Astrocyte (in vitro differentiated cells and primary cell): ENCODE measurements around the gene PERM1.

ENCODE experiments used
- EZH2 ChIP-seq: IDR thresholded peaks from 2 replicates; pipeline ENCODE4 v1.6.1; 2012; ENCODE audit warnings: mild to moderate bottlenecking, low read length, inconsistent platforms; ENCODE audit not compliant: insufficient read depth
- TF ChIP-seq, protein P1 (sequence below): IDR thresholded peaks from 2 replicates; pipeline ENCODE4 v1.5.1; 2011; ENCODE audit warnings: low read depth, mild to moderate bottlenecking, inconsistent platforms, low read length, moderate library complexity; ENCODE audit not compliant: insufficient read depth

- TF ChIP-seq, protein P1, sequence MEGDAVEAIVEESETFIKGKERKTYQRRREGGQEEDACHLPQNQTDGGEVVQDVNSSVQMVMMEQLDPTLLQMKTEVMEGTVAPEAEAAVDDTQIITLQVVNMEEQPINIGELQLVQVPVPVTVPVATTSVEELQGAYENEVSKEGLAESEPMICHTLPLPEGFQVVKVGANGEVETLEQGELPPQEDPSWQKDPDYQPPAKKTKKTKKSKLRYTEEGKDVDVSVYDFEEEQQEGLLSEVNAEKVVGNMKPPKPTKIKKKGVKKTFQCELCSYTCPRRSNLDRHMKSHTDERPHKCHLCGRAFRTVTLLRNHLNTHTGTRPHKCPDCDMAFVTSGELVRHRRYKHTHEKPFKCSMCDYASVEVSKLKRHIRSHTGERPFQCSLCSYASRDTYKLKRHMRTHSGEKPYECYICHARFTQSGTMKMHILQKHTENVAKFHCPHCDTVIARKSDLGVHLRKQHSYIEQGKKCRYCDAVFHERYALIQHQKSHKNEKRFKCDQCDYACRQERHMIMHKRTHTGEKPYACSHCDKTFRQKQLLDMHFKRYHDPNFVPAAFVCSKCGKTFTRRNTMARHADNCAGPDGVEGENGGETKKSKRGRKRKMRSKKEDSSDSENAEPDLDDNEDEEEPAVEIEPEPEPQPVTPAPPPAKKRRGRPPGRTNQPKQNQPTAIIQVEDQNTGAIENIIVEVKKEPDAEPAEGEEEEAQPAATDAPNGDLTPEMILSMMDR, result no peak
- TF ChIP-seq EZH2, result no peak
Observed at GRCh38 chr1:935751-936231, 46.1 kb downstream of the PERM1 start.
